ENCODE measurements around the gene TMEM88.

Gene TMEM88

DNA sequence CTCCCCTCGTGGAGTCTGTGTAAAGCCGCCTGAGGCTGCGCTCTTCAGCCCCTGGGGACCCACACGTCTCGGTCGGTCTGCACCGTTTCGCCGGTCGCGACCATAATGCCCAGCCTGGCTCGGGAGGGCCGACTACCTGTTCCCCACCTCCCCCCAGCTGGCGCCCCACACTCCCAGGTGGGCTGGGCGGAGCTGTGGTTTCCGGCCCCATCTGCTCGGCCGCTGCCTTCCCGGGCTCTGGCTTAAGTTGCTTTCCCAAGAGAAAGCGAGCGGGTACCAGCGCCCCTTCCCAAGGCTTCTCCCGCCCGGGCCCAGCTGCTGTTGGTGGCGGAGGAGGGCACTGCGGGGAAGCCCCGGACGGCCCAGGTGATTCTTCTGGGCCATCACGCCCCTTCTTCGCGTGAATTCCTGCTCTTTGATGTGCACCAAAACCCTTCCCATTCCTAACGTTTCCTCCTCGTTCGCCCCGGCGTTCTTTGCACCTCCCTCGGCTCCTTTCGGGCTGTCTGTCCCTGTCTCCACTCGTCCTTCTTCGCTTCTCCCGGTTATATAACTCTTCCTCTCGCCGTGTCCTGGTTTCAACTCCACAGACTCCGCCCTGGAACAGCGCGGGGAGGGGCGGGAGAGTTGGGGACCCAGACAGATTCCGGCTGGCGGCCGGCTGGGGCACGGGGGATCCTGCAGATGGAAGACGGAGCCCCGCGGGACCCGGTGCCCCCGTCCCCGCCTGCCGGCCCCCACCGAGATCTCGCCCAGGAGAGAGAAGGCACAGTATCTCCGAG lies 18.9 kb upstream of the TMEM88 start:
- peak; percentile 7 for ATAC-seq (replicated peaks; ENCODE audit: extremely low read depth, poor library complexity, severe bottlenecking)

GRCh38 chr17:7836596-7837407 lies 18.1 kb upstream of the TMEM88 start:
- DNase-seq (ENCODE audit: low spot score in 2 of 2) (no peak), ATAC-seq (replicated peaks; ENCODE audit: extremely low read depth, poor library complexity, severe bottlenecking) (no peak)
- H3K27ac Mint-ChIP-seq (ENCODE audit: low read depth): peak overlapping the region; percentile 98
- H3K27me3 Mint-ChIP-seq: no peaks in the 10 kb centered on the region
- H3K36me3 Mint-ChIP-seq (ENCODE audit: insufficient read depth): peaks cover 61% of the 10 kb centered on the region
- peaks cover 79% of the 10 kb centered on the region for H3K4me1 Mint-ChIP-seq
- H3K9me3 Mint-ChIP-seq: no peaks in the 10 kb centered on the region
- peak overlapping the region; percentile 91 for H3K4me3 Mint-ChIP-seq

More for the DNA sequence above, 18.9 kb upstream of the TMEM88 start:
- H3K36me3 Mint-ChIP-seq (ENCODE audit: insufficient read depth): peaks cover 53% of the 10 kb centered on the region
- peak overlapping the region; percentile 98 for H3K27ac Mint-ChIP-seq (ENCODE audit: low read depth)
- H3K4me3 Mint-ChIP-seq: peak overlapping the region; percentile 91
- no peaks in the 10 kb centered on the region for H3K9me3 Mint-ChIP-seq
- peaks cover 71% of the 10 kb centered on the region for H3K4me1 Mint-ChIP-seq
- DNase-seq (ENCODE audit: low spot score in 2 of 2): peak in 1 of 2 donors; percentile 47
- H3K27me3 Mint-ChIP-seq: no peaks in the 10 kb centered on the region

GRCh38 chr17:7837408-7838088 lies 17.3 kb upstream of the TMEM88 start:
- Mint-ChIP-seq H3K27ac (ENCODE audit: low read depth) (peak overlapping the region; percentile 98), H3K9me3 (no peaks in the 10 kb centered on the region), H3K4me3 (peak overlapping the region; percentile 91), H3K4me1 (peaks cover 86% of the 10 kb centered on the region), H3K27me3 (no peaks in the 10 kb centered on the region), H3K36me3 (ENCODE audit: insufficient read depth) (peaks cover 69% of the 10 kb centered on the region)
- ATAC-seq (replicated peaks; ENCODE audit: extremely low read depth, poor library complexity, severe bottlenecking) (no peak), DNase-seq (ENCODE audit: low spot score in 2 of 2) (no peak)

- no peak for DNase-seq (ENCODE audit: low spot score in 2 of 2)
- no peaks in the 10 kb centered on the region for H3K9me3 Mint-ChIP-seq
- H3K36me3 Mint-ChIP-seq (ENCODE audit: insufficient read depth): peaks cover 74% of the 10 kb centered on the region
- peak overlapping the region; percentile 91 for H3K4me3 Mint-ChIP-seq
- ATAC-seq (replicated peaks; ENCODE audit: extremely low read depth, poor library complexity, severe bottlenecking): no peak
- peak overlapping the region; percentile 98 for H3K27ac Mint-ChIP-seq (ENCODE audit: low read depth)
- H3K27me3 Mint-ChIP-seq: no peaks in the 10 kb centered on the region
- peaks cover 90% of the 10 kb centered on the region for H3K4me1 Mint-ChIP-seq
These were observed 16.5 kb upstream of the TMEM88 start for GRCh38 chr17:7838090-7839075.

- DNase-seq (ENCODE audit: low spot score in 2 of 2): no peak
- Mint-ChIP-seq H3K36me3 (ENCODE audit: insufficient read depth) (peaks cover 77% of the 10 kb centered on the region), H3K4me3 (peak overlapping the region; percentile 47), H3K27ac (ENCODE audit: low read depth) (peak overlapping the region; percentile 100), H3K27me3 (no peaks in the 10 kb centered on the region), H3K9me3 (no peaks in the 10 kb centered on the region), H3K4me1 (peaks cover 90% of the 10 kb centered on the region)
- no peak for ATAC-seq (replicated peaks; ENCODE audit: extremely low read depth, poor library complexity, severe bottlenecking)
These were observed 15.5 kb upstream of the TMEM88 start for GRCh38 chr17:7839190-7839875.

DNA sequence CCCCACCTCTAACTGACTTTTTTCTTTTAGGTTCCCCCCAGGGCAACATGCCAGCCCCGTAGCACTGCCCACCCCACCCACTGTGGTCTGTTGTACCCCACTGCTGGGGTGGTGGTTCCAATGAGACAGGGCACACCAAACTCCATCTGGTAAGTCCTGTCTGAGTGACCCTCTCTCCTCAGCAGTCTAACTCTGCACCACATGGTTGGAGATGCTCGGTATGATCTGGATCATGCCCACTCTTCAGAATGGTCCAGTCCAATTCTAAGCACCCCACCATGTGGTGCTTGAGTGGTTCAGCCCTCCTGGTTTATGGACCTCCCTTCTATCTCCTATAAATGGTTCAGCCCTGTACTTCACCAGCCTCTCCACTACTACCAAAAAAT lies 15.0 kb upstream of the TMEM88 start:
- Mint-ChIP-seq H3K4me1 (peaks cover 88% of the 10 kb centered on the region), H3K36me3 (ENCODE audit: insufficient read depth) (peaks cover 76% of the 10 kb centered on the region), H3K27ac (ENCODE audit: low read depth) (peak overlapping the region; percentile 100), H3K4me3 (peak overlapping the region; percentile 92), H3K9me3 (no peaks in the 10 kb centered on the region), H3K27me3 (no peaks in the 10 kb centered on the region)
- DNase-seq (ENCODE audit: low spot score in 2 of 2) (no peak), ATAC-seq (replicated peaks; ENCODE audit: extremely low read depth, poor library complexity, severe bottlenecking) (no peak)

DNA sequence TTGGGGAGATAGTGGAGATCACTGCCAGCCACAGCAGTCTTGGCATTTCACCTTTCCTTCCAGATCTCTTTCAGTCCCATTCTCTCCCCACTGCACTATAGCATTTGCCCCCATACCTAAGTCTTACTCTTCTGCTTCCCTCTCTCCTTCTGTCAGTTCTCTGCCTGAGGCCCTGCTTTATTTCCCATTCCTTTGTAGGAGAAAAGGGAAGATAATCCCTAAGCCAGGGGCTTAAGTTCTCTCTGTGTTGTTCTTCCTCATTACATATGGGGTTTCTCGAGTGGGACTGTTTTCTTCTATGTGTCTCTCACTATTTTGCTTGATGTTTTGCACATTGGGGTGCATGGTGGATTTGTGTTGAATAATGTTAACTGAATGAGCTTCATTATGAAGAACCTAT lies 14.4 kb upstream of the TMEM88 start:
- Mint-ChIP-seq H3K4me1 (peaks cover 83% of the 10 kb centered on the region), H3K9me3 (no peaks in the 10 kb centered on the region), H3K36me3 (ENCODE audit: insufficient read depth) (peaks cover 75% of the 10 kb centered on the region), H3K4me3 (peak overlapping the region; percentile 92), H3K27ac (ENCODE audit: low read depth) (peak overlapping the region; percentile 100), H3K27me3 (no peaks in the 10 kb centered on the region)
- DNase-seq (ENCODE audit: low spot score in 2 of 2): no peak
- no peak for ATAC-seq (replicated peaks; ENCODE audit: extremely low read depth, poor library complexity, severe bottlenecking)

- DNase-seq (ENCODE audit: low spot score in 2 of 2): no peak
- H3K27me3 Mint-ChIP-seq: no peaks in the 10 kb centered on the region
- no peak for ATAC-seq (replicated peaks; ENCODE audit: extremely low read depth, poor library complexity, severe bottlenecking)
- H3K36me3 Mint-ChIP-seq (ENCODE audit: insufficient read depth): peaks cover 74% of the 10 kb centered on the region
- H3K4me1 Mint-ChIP-seq: peaks cover 85% of the 10 kb centered on the region
- H3K4me3 Mint-ChIP-seq: peak overlapping the region; percentile 92
- peak overlapping the region; percentile 100 for H3K27ac Mint-ChIP-seq (ENCODE audit: low read depth)
- no peaks in the 10 kb centered on the region for H3K9me3 Mint-ChIP-seq
These were observed 14.0 kb upstream of the TMEM88 start for GRCh38 chr17:7840875-7841274.

GRCh38 chr17:7841396-7841914 lies 13.4 kb upstream of the TMEM88 start:
- Mint-ChIP-seq H3K27ac (ENCODE audit: low read depth) (peak overlapping the region; percentile 100), H3K9me3 (no peaks in the 10 kb centered on the region), H3K27me3 (no peaks in the 10 kb centered on the region), H3K4me3 (peak overlapping the region; percentile 92), H3K36me3 (ENCODE audit: insufficient read depth) (peaks cover 68% of the 10 kb centered on the region), H3K4me1 (peaks cover 79% of the 10 kb centered on the region)
- ATAC-seq (replicated peaks; ENCODE audit: extremely low read depth, poor library complexity, severe bottlenecking) (peak; percentile 50), DNase-seq (ENCODE audit: low spot score in 2 of 2) (peak; percentile 79 to 94)

GRCh38 chr17:7841915-7842379 lies 12.9 kb upstream of the TMEM88 start:
- Mint-ChIP-seq H3K4me1 (peaks cover 75% of the 10 kb centered on the region), H3K9me3 (no peaks in the 10 kb centered on the region), H3K27ac (ENCODE audit: low read depth) (peak overlapping the region; percentile 100), H3K36me3 (ENCODE audit: insufficient read depth) (peaks cover 68% of the 10 kb centered on the region), H3K4me3 (peak overlapping the region; percentile 92), H3K27me3 (no peaks in the 10 kb centered on the region)
- DNase-seq (ENCODE audit: low spot score in 2 of 2) (peak; percentile 78 to 80), ATAC-seq (replicated peaks; ENCODE audit: extremely low read depth, poor library complexity, severe bottlenecking) (peak; percentile 24)
